ENCODE results near the gene PRR23C. TPM values are rescaled to one million over a fixed set of nuclear protein-coding genes. Genes with fewer than 3 reads are reported as not detected.

The PRR23C gene
- total and polyA plus RNA-seq, 12 donors: not detected

- ATAC-seq (no peak), DNase-seq (no peak)
- H3K27ac ChIP-seq: no peak overlapping the region
- intact Hi-C loops (cut with DNase I): no loop called here
- H3K4me1 ChIP-seq: no peaks in the 10 kb centered on the region
- peaks cover 0 to 4% (median 0%) of the 10 kb centered on the region in 7 donors for H3K27me3 ChIP-seq
- peaks cover 0 to 16% (median 0%) of the 10 kb centered on the region in 11 donors for H3K9me3 ChIP-seq
- H3K36me3 ChIP-seq: no peaks in the 10 kb centered on the region
- H3K4me3 ChIP-seq: no peak overlapping the region
- no peak for TF ChIP-seq CTCF (IDR thresholded peaks at IDR 0.05)
Observed at GRCh38 chr3:139084176-139084575, 39.5 kb upstream of the PRR23C start.

- DNase-seq: no peak
- peaks cover 0 to 15% (median 0%) of the 10 kb centered on the region in 7 donors for H3K27me3 ChIP-seq
- 85 to 86% methylated on average over 2 of the region's 2 CpGs for WGBS, 2 donors
- intact Hi-C loops (cut with DNase I): no loop called here
- no peak for ATAC-seq
- TF ChIP-seq CTCF (IDR thresholded peaks at IDR 0.05): no peak
- no peak overlapping the region for H3K27ac ChIP-seq
- H3K4me1 ChIP-seq: no peaks in the 10 kb centered on the region
- H3K36me3 ChIP-seq: no peaks in the 10 kb centered on the region
- peaks cover 0 to 41% (median 10%) of the 10 kb centered on the region in 11 donors for H3K9me3 ChIP-seq
- H3K4me3 ChIP-seq: no peak overlapping the region
Observed at GRCh38 chr3:139074565-139075115, 29.9 kb upstream of the PRR23C start.

- no peak for DNase-seq
- WGBS, 2 donors: 28 to 33% methylated on average over 1 of the region's 1 CpG
- H3K9me3 ChIP-seq: peaks cover 0 to 5% (median 0%) of the 10 kb centered on the region in 11 donors
- no peak overlapping the region for H3K4me3 ChIP-seq
- no peak overlapping the region for H3K27ac ChIP-seq
- intact Hi-C loops (cut with DNase I): no loop called here
- H3K27me3 ChIP-seq: no peaks in the 10 kb centered on the region
- no peak for ATAC-seq
- TF ChIP-seq CTCF (IDR thresholded peaks at IDR 0.05): no peak
- H3K4me1 ChIP-seq: no peaks in the 10 kb centered on the region
- no peaks in the 10 kb centered on the region for H3K36me3 ChIP-seq
Observed at GRCh38 chr3:139062918-139063317, 18.2 kb upstream of the PRR23C start.

- Histone ChIP-seq H3K9me3 (peaks cover 0 to 45% (median 21%) of the 10 kb centered on the region in 11 donors), H3K4me1 (no peaks in the 10 kb centered on the region), H3K27ac (no peak overlapping the region), H3K27me3 (no peaks in the 10 kb centered on the region), H3K36me3 (no peaks in the 10 kb centered on the region), H3K4me3 (no peak overlapping the region)
- ATAC-seq: no peak
- 61 to 63% methylated on average over 2 of the region's 2 CpGs for WGBS, 2 donors
- TF ChIP-seq CTCF (IDR thresholded peaks at IDR 0.05): no peak
- intact Hi-C loops (cut with DNase I): no loop called here
- DNase-seq: no peak
Observed at GRCh38 chr3:139052802-139053600, 8.3 kb upstream of the PRR23C start.
